GM12801 (cell line): ENCODE results near the gene CBR1.

Source experiments
- TF ChIP-seq, protein P1 (sequence below): IDR thresholded peaks from one replicate; pipeline ENCODE4 v1.5.1; 2011; ENCODE audit warnings: control low read depth; ENCODE audit not compliant: insufficient read length; ENCODE audit errors: extremely low read depth

The CBR1 gene

DNA sequence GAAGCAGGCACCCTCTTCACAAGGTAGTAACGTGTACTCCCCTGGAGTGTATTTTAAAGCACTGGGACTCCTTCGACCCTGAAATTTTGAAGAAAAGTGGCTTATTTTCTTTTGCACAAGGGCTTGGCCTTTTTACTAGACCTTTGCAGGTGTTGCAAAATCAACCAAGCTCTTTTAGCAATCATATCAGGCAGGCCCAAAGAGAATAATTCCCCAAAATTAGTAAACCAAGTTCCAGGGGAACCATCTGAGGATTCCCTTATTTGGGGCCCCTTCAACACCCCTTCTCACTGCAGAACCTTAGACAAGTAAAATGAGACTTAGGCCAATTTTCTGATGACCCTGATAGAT lies 28.3 kb downstream of the CBR1 start:
- TF ChIP-seq, protein P1, sequence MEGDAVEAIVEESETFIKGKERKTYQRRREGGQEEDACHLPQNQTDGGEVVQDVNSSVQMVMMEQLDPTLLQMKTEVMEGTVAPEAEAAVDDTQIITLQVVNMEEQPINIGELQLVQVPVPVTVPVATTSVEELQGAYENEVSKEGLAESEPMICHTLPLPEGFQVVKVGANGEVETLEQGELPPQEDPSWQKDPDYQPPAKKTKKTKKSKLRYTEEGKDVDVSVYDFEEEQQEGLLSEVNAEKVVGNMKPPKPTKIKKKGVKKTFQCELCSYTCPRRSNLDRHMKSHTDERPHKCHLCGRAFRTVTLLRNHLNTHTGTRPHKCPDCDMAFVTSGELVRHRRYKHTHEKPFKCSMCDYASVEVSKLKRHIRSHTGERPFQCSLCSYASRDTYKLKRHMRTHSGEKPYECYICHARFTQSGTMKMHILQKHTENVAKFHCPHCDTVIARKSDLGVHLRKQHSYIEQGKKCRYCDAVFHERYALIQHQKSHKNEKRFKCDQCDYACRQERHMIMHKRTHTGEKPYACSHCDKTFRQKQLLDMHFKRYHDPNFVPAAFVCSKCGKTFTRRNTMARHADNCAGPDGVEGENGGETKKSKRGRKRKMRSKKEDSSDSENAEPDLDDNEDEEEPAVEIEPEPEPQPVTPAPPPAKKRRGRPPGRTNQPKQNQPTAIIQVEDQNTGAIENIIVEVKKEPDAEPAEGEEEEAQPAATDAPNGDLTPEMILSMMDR, result no peak

DNA sequence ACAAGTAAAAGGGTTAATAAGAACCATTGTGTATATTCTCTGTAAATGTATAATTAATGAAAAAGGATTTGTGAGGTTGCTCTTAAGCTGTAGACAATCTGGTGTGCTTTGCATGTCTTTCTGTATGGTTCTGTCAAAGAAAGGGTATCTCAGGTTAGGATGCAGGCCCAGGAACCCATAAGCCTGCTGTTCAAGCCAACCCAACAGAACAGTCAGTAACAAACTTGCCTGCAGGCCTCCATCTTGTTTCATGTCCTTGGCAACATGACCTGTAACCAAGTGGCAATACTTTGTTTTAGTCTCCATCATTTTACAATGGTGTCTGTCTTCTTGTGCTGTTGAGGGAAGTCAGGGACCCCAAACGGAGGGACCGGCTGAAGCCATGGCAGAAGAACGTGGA lies 29.2 kb downstream of the CBR1 start:
- TF ChIP-seq, protein P1, result no peak

DNA sequence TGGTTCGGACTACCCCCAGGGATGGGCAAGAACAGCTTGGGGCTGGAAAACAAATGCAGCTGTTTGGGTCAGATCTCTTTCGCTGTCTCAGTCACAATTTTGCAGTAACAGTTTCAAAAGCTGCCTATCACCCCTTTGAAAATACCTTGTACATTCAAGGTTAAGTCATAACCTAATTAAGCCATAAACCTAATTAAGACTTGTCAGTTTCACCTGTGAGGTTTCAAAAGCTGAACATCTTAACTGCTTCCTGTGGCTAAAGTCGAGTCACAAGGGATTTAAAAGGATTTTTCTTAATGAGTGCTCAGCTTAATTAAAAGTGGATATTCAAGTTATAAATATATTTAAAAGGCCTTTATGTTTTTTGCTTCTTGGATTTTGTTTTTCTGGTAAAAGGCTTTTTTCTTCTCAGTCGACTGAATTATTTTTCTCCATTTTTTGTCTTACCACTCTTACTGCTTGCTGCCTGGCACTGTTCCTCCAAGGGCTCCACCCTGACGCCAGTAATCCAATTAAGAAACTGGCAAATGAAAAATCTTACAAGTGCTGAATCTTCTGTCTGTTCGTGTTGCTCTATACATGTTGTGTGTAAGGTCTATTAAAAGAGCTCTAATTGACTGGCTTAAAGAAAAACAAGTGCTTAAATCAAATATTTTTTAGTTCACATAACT lies 31.3 kb downstream of the CBR1 start:
- TF ChIP-seq, protein P1, result no peak

DNA sequence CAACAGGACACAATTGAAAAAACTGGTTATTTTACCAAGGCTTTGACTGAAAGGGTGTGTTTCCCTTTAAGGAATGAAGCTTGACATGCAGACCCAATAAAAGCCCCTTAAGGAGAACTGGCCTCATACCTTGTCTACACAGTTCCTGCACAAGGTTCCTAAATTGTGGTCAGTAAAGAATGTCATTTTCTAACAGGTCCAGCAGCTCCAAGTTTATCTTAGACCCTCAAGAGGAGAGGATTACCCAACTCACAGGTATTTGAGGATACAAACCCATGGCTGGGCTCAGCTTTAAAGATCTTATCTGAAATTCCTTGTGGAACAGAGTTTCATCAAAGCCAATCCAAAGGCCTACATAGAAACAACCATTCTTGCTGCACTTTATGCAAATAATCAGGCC lies 33.6 kb downstream of the CBR1 start:
- TF ChIP-seq, protein P1, result no peak

DNA sequence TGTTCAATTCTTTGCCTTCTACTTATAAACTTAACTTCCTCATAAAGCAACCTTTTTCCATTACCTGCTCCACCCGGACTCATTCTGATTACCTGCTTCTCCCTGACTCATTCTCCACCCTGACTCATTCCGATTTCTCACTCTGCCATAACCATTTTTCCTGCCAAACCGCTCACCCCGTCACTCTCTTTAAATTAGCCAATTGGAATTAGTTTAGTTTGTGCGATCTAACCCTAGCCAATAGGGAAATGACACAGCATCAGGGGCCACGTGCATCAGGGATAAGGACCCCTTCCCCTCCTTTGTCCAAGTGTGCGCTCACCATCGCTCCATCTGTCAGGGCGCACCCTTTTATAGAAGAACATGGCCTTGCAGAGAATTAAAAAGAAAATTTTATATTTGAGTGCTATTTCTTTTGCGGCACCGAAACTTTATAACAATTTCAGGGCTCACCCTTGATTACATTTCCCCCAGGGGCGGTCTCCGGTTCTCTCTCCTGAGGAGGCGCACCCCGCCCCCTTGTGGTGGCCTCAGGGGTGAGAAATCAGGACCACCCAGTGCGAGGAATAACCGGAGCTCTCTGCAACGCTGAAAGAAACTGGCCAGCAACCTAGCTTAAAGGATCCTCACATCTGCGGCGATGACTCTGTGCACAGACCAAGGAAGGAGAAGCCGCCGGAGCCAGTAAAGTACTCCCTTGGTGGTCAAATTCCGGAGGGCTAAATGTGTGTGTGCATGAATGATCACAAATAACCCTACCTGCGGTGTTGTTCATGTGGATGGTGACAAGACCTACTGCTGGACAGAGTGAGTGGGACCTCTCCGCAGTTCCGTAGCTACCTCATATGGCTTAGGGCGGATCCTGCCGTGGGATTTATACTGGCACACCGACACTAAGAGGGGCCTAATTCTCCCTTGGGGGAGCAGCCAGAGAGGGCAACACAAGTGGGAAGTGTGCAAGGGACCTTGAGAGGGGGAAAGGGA lies 34.8 kb downstream of the CBR1 start:
- TF ChIP-seq, protein P1, result no peak

DNA sequence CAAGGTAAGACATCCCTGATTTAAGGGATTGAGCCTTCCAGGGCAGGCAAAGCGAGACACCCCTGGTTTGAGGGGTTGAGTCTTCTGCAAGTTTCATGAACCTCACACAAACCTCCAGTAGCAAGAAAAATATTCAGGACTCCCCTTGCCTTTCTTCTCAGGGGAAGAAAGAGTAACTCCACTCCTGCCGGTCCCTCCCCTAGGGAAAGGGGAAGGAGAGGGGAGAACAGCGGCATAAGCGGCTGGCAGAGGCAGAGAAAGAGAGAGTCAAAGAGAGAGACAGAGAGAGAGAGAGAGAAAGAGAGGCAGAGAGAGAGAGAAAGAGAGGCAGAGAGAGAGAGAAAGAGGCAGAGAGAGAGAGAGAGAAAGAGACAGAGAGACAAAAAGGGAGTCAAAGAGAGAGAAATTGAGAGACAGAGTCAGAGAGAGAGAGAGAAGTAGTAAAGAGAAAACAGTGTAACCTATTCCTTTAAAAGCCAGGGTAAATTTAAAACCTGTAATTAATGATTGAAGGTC lies 35.6 kb downstream of the CBR1 start:
- TF ChIP-seq, protein P1, result no peak

DNA sequence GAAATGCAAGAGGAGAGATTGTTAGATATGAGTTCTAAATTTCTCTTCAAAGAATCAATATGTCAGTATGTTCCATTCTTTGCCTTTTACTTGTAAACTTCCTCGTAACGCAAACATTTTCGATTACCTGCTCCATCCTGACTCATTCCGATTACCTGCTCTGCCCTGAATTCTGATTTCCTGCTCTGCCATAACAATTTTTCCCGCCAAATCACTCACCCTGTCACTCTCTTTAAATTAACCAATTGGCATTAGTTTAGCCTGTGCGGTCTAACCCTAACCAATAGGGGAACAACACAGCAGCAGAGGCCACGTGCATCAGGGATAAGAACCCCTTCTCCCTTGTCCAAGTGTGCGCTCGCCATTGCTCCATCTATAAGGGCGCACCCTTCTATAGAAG lies 40.0 kb downstream of the CBR1 start:
- TF ChIP-seq, protein P1, result no peak
